ENCODE data around the gene SSBP4. TPM values are rescaled to one million over a fixed set of nuclear protein-coding genes. Genes with fewer than 3 reads are reported as not detected.

Gene SSBP4
- total and polyA plus RNA-seq, 2 donors (not counting 1 experiment from before 2014, with no cell fraction given), result 37.0 to 64.2 TPM

GRCh38 chr19:18467978-18468377 lies 48.8 kb downstream of the SSBP4 start:
- ChIA-PET CTCF (interaction anchor here (1.4 to 3.6 kb wide), 2 partner anchors 53 to 379 kb away, joined by 9 to 20 read pairs; partner anchors contain the start of gene ELL), POLR2A (no interaction called here)
- H3K9ac ChIP-seq (ENCODE audit: low read length), result no peak overlapping the region
- H3K36me3 ChIP-seq (replicated peaks in 1 of 2; ENCODE audit: control extremely low read depth in 1 of 2, control insufficient read depth in 1 of 2, extremely low read depth in 1 of 2, insufficient read depth in 2 of 2, low read length in 1 of 2), result peaks cover 0 to 35% of the 10 kb centered on the region in 2 experiments
- no peak overlapping the region for H3K27ac ChIP-seq (ENCODE audit: low read length in 2 of 2)
- H2AFZ ChIP-seq (ENCODE audit: insufficient read depth, low read depth, low read length, poor library complexity, severe bottlenecking), result no peak overlapping the region
- no peak for ATAC-seq (ENCODE audit: low read depth)
- no peak for DNase-seq
- 89% methylated on average over 3 of the region's 3 CpGs for WGBS (ENCODE audit: insufficient coverage)
- H3K9me3 ChIP-seq (ENCODE audit: control extremely low read depth in 1 of 3, control insufficient read depth in 2 of 3, insufficient read depth in 1 of 3, low read length in 2 of 3), result no peaks in the 10 kb centered on the region
- H3K27me3 Mint-ChIP-seq, result no peaks in the 10 kb centered on the region
- H4K20me1 ChIP-seq (ENCODE audit: control insufficient read depth, insufficient read depth, low read length, poor library complexity, severe bottlenecking), result peaks cover 86% of the 10 kb centered on the region
- no peaks in the 10 kb centered on the region for H3K9me3 Mint-ChIP-seq (ENCODE audit: insufficient read depth)
- H3K79me2 ChIP-seq (ENCODE audit: control insufficient read depth, insufficient read depth, low read length), result peaks cover 43% of the 10 kb centered on the region
- no peak overlapping the region for H3K4me3 Mint-ChIP-seq
- intact Hi-C loops (cut with micrococcal nuclease), result no loop called here
- H3K4me1 ChIP-seq (ENCODE audit: control insufficient read depth in 2 of 2, insufficient read depth in 2 of 2, low read length in 2 of 2), result no peaks in the 10 kb centered on the region
- TF ChIP-seq CTCF (IDR thresholded peaks at IDR 0.05) (no peak), EZH2 (IDR thresholded peaks at IDR 0.05; ENCODE audit: borderline replicate concordance, insufficient read depth, low read depth, low read length, poor library complexity, severe bottlenecking) (no peak)
- no peak overlapping the region for H3K27ac Mint-ChIP-seq
- H3K4me1 Mint-ChIP-seq, result peaks cover 8% of the 10 kb centered on the region
- H3K4me2 ChIP-seq (replicated peaks; ENCODE audit: low read depth, low read length, poor library complexity, severe bottlenecking), result no peak overlapping the region
- no peaks in the 10 kb centered on the region for H3K27me3 ChIP-seq (replicated peaks in 1 of 4; ENCODE audit: control extremely low read depth in 1 of 4, control insufficient read depth in 3 of 4, insufficient read depth in 4 of 4, low read length in 3 of 4)
- H3K4me3 ChIP-seq (ENCODE audit: control extremely low read depth in 1 of 5, extremely low read depth in 1 of 5, insufficient read depth in 1 of 5, low read depth in 2 of 5, low read length in 4 of 5), result no peak overlapping the region

GRCh38 chr19:18468517-18468916 lies 49.3 kb downstream of the SSBP4 start:
- 89% methylated on average over 2 of the region's 3 CpGs for WGBS (ENCODE audit: insufficient coverage)
- DNase-seq, result no peak
- Mint-ChIP-seq H3K9me3 (ENCODE audit: insufficient read depth) (no peaks in the 10 kb centered on the region), H3K4me3 (no peak overlapping the region), H3K27me3 (no peaks in the 10 kb centered on the region), H3K4me1 (peaks cover 9% of the 10 kb centered on the region), H3K27ac (no peak overlapping the region)
- ATAC-seq (ENCODE audit: low read depth), result no peak
- H3K9me3 ChIP-seq (ENCODE audit: control extremely low read depth in 1 of 3, control insufficient read depth in 2 of 3, insufficient read depth in 1 of 3, low read length in 2 of 3), result no peaks in the 10 kb centered on the region
- no peaks in the 10 kb centered on the region for H3K27me3 ChIP-seq (replicated peaks in 1 of 4; ENCODE audit: control extremely low read depth in 1 of 4, control insufficient read depth in 3 of 4, insufficient read depth in 4 of 4, low read length in 3 of 4)
- H2AFZ ChIP-seq (ENCODE audit: insufficient read depth, low read depth, low read length, poor library complexity, severe bottlenecking), result no peak overlapping the region
- intact Hi-C loops (cut with micrococcal nuclease), result no loop called here
- no peaks in the 10 kb centered on the region for H3K4me1 ChIP-seq (ENCODE audit: control insufficient read depth in 2 of 2, insufficient read depth in 2 of 2, low read length in 2 of 2)
- H3K36me3 ChIP-seq (replicated peaks in 1 of 2; ENCODE audit: control extremely low read depth in 1 of 2, control insufficient read depth in 1 of 2, extremely low read depth in 1 of 2, insufficient read depth in 2 of 2, low read length in 1 of 2), result peaks cover 0 to 35% of the 10 kb centered on the region in 2 experiments
- H3K27ac ChIP-seq (ENCODE audit: low read length in 2 of 2), result no peak overlapping the region
- ChIA-PET CTCF (interaction anchor here (1.4 to 3.6 kb wide), 2 partner anchors 52 to 379 kb away, joined by 9 to 20 read pairs; partner anchors contain the start of gene ELL), POLR2A (no interaction called here)
- TF ChIP-seq EZH2 (IDR thresholded peaks at IDR 0.05; ENCODE audit: borderline replicate concordance, insufficient read depth, low read depth, low read length, poor library complexity, severe bottlenecking), result no peak
- TF ChIP-seq CTCF (IDR thresholded peaks at IDR 0.05), result no peak
- no peak overlapping the region for H3K4me2 ChIP-seq (replicated peaks; ENCODE audit: low read depth, low read length, poor library complexity, severe bottlenecking)
- H3K4me3 ChIP-seq (ENCODE audit: control extremely low read depth in 1 of 5, extremely low read depth in 1 of 5, insufficient read depth in 1 of 5, low read depth in 2 of 5, low read length in 4 of 5), result no peak overlapping the region
- H3K9ac ChIP-seq (ENCODE audit: low read length), result no peak overlapping the region
- H4K20me1 ChIP-seq (ENCODE audit: control insufficient read depth, insufficient read depth, low read length, poor library complexity, severe bottlenecking), result peaks cover 91% of the 10 kb centered on the region
- H3K79me2 ChIP-seq (ENCODE audit: control insufficient read depth, insufficient read depth, low read length), result peaks cover 47% of the 10 kb centered on the region
